HepG2 (cell line): Measurements from ENCODE around the gene C1QC. TPM values are rescaled to one million over a fixed set of nuclear protein-coding genes. Genes with fewer than 3 reads are reported as not detected.

Experiments
- ARNTL ChIP-seq: sonication (generic); formaldehyde crosslinking; IDR thresholded peaks from 2 replicates; pipeline ENCODE4 v1.4.0; 2020; ENCODE audit warnings: mild to moderate bottlenecking, missing genetic modification reagents
- CHD2 ChIP-seq: IDR thresholded peaks from 2 replicates; pipeline ENCODE4 v1.6.1; 2011; ENCODE audit warnings: low read depth, low read length, improper control_type of control experiment
- HNRNPH1 ChIP-seq: fragments of 200-400 bp; formaldehyde crosslinking; optimal IDR thresholded peaks from 2 replicates; pipeline ENCODE3; 2017; ENCODE audit warnings: mild to moderate bottlenecking, low read depth, low read length
- MED8 ChIP-seq: sonication (generic); formaldehyde crosslinking; IDR thresholded peaks from 2 replicates; pipeline ENCODE4 v1.8.1; 2023; ENCODE audit warnings: mild to moderate bottlenecking, missing genetic modification reagents; ENCODE audit not compliant: insufficient replicate concordance
- NCOA2 ChIP-seq: sonication (generic); formaldehyde crosslinking; IDR thresholded peaks from 2 replicates; pipeline ENCODE4 v1.8.0; 2022; ENCODE audit warnings: inconsistent platforms
- NFATC3 ChIP-seq: sonication (generic); formaldehyde crosslinking; IDR thresholded peaks from 2 replicates; pipeline ENCODE4 v1.5.1; 2020; ENCODE audit warnings: mild to moderate bottlenecking, missing genetic modification reagents
- RAD21 ChIP-seq: fragments of 450-650 bp; formaldehyde crosslinking; IDR thresholded peaks from 2 replicates; pipeline ENCODE4 v1.5.0; 2020; ENCODE audit warnings: mild to moderate bottlenecking
- SETDB1 ChIP-seq: sonication (generic); formaldehyde crosslinking; IDR thresholded peaks from 2 replicates; pipeline ENCODE4 v1.5.1; 2020; ENCODE audit warnings: missing genetic modification reagents, mild to moderate bottlenecking, borderline replicate concordance
- SIX4 ChIP-seq: sonication (generic); formaldehyde crosslinking; IDR thresholded peaks from 2 replicates; pipeline ENCODE4 v1.4.0; 2020; ENCODE audit warnings: missing genetic modification reagents
- SMAD3 ChIP-seq: sonication (generic); formaldehyde crosslinking; IDR thresholded peaks from 2 replicates; pipeline ENCODE4 v1.4.0; 2020; ENCODE audit warnings: missing genetic modification reagents
- SRY ChIP-seq: sonication (generic); formaldehyde crosslinking; IDR thresholded peaks from 2 replicates; pipeline ENCODE4 v1.8.0; 2022; ENCODE audit warnings: mild to moderate bottlenecking, missing genetic modification reagents
- THYN1 ChIP-seq: sonication (generic); formaldehyde crosslinking; IDR thresholded peaks from 2 replicates; pipeline ENCODE4 v1.8.1; 2023; ENCODE audit warnings: low read depth, mild to moderate bottlenecking, moderate library complexity, missing genetic modification reagents, borderline replicate concordance
- XRCC5 ChIP-seq: fragments of 200-400 bp; formaldehyde crosslinking; optimal IDR thresholded peaks from 2 replicates; pipeline ENCODE3; 2017; ENCODE audit warnings: mild to moderate bottlenecking, low read length
- ZBTB8A ChIP-seq: sonication (generic); formaldehyde crosslinking; IDR thresholded peaks from 2 replicates; pipeline ENCODE4 v1.4.0; 2020; ENCODE audit warnings: mild to moderate bottlenecking, low read depth, missing genetic modification reagents, borderline replicate concordance
- ZNF224 ChIP-seq: sonication (generic); formaldehyde crosslinking; IDR thresholded peaks from 2 replicates; pipeline ENCODE4 v1.5.0; 2020; ENCODE audit warnings: mild to moderate bottlenecking, missing genetic modification reagents
- ZNF33A ChIP-seq: sonication (generic); formaldehyde crosslinking; IDR thresholded peaks from 2 replicates; pipeline ENCODE4 v1.5.1; 2020; ENCODE audit warnings: missing genetic modification reagents, mild to moderate bottlenecking, moderate library complexity, borderline replicate concordance
- ZNF350 ChIP-seq: sonication (generic); formaldehyde crosslinking; IDR thresholded peaks from 2 replicates; pipeline ENCODE4 v1.4.0; 2020; ENCODE audit warnings: mild to moderate bottlenecking, low read depth, missing genetic modification reagents, borderline replicate concordance
- ZNF530 ChIP-seq: sonication (generic); formaldehyde crosslinking; IDR thresholded peaks from 2 replicates; pipeline ENCODE4 v1.5.0; 2020; ENCODE audit warnings: low read depth, mild to moderate bottlenecking, missing genetic modification reagents
- ZNF841 ChIP-seq: sonication (generic); formaldehyde crosslinking; IDR thresholded peaks from 2 replicates; pipeline ENCODE4 v1.8.1; 2023; ENCODE audit warnings: missing genetic modification reagents, borderline replicate concordance
- ZZZ3 ChIP-seq: sonication (generic); formaldehyde crosslinking; IDR thresholded peaks from 2 replicates; pipeline ENCODE4 v1.4.0; 2020; ENCODE audit warnings: missing genetic modification reagents, mild to moderate bottlenecking, borderline replicate concordance
- polyA plus RNA-seq, 8 experiments: library from polyadenylated mRNA; depleted of rRNA in 3 of 8; stranded (reverse) in 7 of 8; unstranded in 1 of 8; fragments of >200 nt; fragmentation: Illumina TruSeq in 4 of 8; extraction: Trizol in 4 of 8; gene quantifications; 2 replicates each; pipeline versions ENCODE4 v1.2.1 to v1.2.3, GENCODE V29; 2011 to 2016; ENCODE audit warnings: low read depth in 4 of 8, missing spikeins in 1 of 8, mixed read lengths in 1 of 8; ENCODE audit not compliant: insufficient read depth in 1 of 8
- total RNA-seq, 5 experiments: library from RNA; depleted of rRNA; stranded (reverse); fragments of >200 nt; fragmentation: Illumina TruSeq; extraction: Trizol; gene quantifications; 2 replicates each; pipeline ENCODE4 v1.2.3, GENCODE V29; 2016; ENCODE audit warnings: low read depth in 1 of 5
- TF ChIP-seq, protein P1 (sequence below): sonication (generic); formaldehyde crosslinking; IDR thresholded peaks from 2 replicates; pipeline ENCODE4 v1.4.0; 2020; ENCODE audit warnings: mild to moderate bottlenecking, missing genetic modification reagents
- TF ChIP-seq, protein P2 (sequence below): sonication (generic); formaldehyde crosslinking; IDR thresholded peaks from 2 replicates; pipeline ENCODE4 v1.9.0; 2021; ENCODE audit warnings: missing genetic modification reagents, borderline replicate concordance
- TF ChIP-seq, protein P3 (sequence below): sonication (generic); formaldehyde crosslinking; IDR thresholded peaks from 2 replicates; pipeline ENCODE4 v1.9.0; 2021; ENCODE audit warnings: missing genetic modification reagents, borderline replicate concordance
- TF ChIP-seq, protein P4 (sequence below): sonication (generic); formaldehyde crosslinking; IDR thresholded peaks from 2 replicates; pipeline ENCODE4 v1.4.0; 2020; ENCODE audit warnings: missing genetic modification reagents, borderline replicate concordance

The C1QC gene
- total and polyA plus RNA-seq, 2 of the 13 experiments (the other 11 are each of a cell fraction or from before 2014, with no cell fraction given) = not detected

DNA sequence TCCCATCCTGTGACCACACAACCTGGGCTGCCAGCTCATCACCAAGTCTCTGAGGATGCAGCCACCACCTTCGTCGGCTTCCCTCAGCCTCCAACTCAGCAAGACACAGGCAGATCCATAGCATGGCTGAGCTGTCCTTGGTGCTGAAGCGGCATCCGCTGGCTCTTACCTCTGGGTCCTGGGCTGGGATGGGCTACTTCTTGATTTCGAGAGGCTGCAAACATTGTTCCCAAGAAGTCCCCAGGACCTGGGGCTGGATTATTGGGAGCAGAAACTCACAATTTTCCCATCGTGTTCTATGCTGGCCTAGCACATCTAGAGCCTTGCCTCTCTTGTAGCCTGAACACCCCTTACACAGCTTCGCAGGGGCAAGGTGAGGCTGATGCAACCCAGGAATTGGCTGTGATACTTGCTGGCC lies 31.9 kb upstream of the C1QC start (continued):
- TF ChIP-seq, protein P1, sequence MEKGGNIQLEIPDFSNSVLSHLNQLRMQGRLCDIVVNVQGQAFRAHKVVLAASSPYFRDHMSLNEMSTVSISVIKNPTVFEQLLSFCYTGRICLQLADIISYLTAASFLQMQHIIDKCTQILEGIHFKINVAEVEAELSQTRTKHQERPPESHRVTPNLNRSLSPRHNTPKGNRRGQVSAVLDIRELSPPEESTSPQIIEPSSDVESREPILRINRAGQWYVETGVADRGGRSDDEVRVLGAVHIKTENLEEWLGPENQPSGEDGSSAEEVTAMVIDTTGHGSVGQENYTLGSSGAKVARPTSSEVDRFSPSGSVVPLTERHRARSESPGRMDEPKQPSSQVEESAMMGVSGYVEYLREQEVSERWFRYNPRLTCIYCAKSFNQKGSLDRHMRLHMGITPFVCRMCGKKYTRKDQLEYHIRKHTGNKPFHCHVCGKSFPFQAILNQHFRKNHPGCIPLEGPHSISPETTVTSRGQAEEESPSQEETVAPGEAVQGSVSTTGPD (CRISPR knock-in tag) = no peak
- TF ChIP-seq HNRNPH1 = no peak
- TF ChIP-seq SMAD3 (CRISPR knock-in tag) = peak; percentile 68; the same call in 1 of the 2 replicates
- no peak for TF ChIP-seq ZNF841 (CRISPR knock-in tag)
- peak; percentile 68 for TF ChIP-seq NCOA2 (CRISPR knock-in tag)
- no peak for TF ChIP-seq ZNF224 (CRISPR knock-in tag)
- no peak for TF ChIP-seq NFATC3 (CRISPR knock-in tag)
- TF ChIP-seq, protein P2, sequence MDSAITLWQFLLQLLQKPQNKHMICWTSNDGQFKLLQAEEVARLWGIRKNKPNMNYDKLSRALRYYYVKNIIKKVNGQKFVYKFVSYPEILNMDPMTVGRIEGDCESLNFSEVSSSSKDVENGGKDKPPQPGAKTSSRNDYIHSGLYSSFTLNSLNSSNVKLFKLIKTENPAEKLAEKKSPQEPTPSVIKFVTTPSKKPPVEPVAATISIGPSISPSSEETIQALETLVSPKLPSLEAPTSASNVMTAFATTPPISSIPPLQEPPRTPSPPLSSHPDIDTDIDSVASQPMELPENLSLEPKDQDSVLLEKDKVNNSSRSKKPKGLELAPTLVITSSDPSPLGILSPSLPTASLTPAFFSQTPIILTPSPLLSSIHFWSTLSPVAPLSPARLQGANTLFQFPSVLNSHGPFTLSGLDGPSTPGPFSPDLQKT (CRISPR knock-in tag) = no peak
- TF ChIP-seq ARNTL (CRISPR knock-in tag) = 0 out of 2 replicates have a peak, but pooled peaks have one; percentile 36
- TF ChIP-seq ZZZ3 (CRISPR knock-in tag) = no peak
- 0 out of 2 replicates have a peak, but pooled peaks have one; percentile 41 for TF ChIP-seq ZNF530
- TF ChIP-seq, protein P3, sequence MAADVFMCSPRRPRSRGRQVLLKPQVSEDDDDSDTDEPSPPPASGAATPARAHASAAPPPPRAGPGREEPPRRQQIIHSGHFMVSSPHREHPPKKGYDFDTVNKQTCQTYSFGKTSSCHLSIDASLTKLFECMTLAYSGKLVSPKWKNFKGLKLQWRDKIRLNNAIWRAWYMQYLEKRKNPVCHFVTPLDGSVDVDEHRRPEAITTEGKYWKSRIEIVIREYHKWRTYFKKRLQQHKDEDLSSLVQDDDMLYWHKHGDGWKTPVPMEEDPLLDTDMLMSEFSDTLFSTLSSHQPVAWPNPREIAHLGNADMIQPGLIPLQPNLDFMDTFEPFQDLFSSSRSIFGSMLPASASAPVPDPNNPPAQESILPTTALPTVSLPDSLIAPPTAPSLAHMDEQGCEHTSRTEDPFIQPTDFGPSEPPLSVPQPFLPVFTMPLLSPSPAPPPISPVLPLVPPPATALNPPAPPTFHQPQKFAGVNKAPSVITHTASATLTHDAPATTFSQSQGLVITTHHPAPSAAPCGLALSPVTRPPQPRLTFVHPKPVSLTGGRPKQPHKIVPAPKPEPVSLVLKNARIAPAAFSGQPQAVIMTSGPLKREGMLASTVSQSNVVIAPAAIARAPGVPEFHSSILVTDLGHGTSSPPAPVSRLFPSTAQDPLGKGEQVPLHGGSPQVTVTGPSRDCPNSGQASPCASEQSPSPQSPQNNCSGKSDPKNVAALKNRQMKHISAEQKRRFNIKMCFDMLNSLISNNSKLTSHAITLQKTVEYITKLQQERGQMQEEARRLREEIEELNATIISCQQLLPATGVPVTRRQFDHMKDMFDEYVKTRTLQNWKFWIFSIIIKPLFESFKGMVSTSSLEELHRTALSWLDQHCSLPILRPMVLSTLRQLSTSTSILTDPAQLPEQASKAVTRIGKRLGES (CRISPR knock-in tag) = 0 out of 2 replicates have a peak, but pooled peaks have one; percentile 42
- no peak for TF ChIP-seq ZBTB8A (CRISPR knock-in tag)
- no peak for TF ChIP-seq XRCC5
- peak; percentile 86 for TF ChIP-seq SRY
- TF ChIP-seq SIX4 (CRISPR knock-in tag) = peak; percentile 51; the same call in 1 of the 2 replicates
- TF ChIP-seq ZNF33A = no peak
- no peak for TF ChIP-seq THYN1 (CRISPR knock-in tag)
- TF ChIP-seq, protein P4, sequence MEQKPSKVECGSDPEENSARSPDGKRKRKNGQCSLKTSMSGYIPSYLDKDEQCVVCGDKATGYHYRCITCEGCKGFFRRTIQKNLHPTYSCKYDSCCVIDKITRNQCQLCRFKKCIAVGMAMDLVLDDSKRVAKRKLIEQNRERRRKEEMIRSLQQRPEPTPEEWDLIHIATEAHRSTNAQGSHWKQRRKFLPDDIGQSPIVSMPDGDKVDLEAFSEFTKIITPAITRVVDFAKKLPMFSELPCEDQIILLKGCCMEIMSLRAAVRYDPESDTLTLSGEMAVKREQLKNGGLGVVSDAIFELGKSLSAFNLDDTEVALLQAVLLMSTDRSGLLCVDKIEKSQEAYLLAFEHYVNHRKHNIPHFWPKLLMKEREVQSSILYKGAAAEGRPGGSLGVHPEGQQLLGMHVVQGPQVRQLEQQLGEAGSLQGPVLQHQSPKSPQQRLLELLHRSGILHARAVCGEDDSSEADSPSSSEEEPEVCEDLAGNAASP (CRISPR knock-in tag) = 0 out of 2 replicates have a peak, but pooled peaks have one; percentile 52
- TF ChIP-seq CHD2 = no peak
- no peak for TF ChIP-seq MED8 (CRISPR knock-in tag)
- TF ChIP-seq RAD21 (CRISPR knock-in tag) = no peak
- no peak for TF ChIP-seq ZNF350 (CRISPR knock-in tag)
- TF ChIP-seq SETDB1 (CRISPR knock-in tag) = no peak
